ENCODE data around the gene RBM4B. TPM values are rescaled to one million over a fixed set of nuclear protein-coding genes. Genes with fewer than 3 reads are reported as not detected.

RBM4B gene
- total RNA-seq, 1 experiment from 2014 or later: 33.6 TPM

DNA sequence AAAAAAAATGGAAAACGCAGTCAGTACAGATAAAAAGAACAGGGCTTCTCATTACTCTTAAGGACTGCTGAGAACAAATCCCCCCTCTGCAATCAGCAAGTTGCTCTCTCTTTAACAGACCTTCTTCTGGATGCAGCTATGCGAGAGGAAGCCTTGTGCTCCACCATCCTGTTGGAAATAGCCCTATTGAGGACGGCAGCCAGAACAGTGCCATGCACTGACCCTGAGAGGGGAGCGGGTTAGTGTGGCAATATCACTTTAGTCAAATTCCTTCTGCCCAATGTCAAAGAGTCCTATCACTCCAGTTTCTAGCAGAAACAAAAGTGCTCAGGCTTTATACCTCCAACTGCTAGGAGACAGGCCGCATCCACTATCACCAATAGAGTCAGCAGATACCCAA lies 6.9 kb downstream of the RBM4B start:
- DNase-seq (ENCODE audit: low read depth, low spot score) (no peak), ATAC-seq (no peak)
- no peaks in the 10 kb centered on the region for H3K27me3 ChIP-seq (ENCODE audit: control insufficient read depth, insufficient read depth, low read length)
- H3K27ac ChIP-seq (ENCODE audit: low read length): no peak overlapping the region
- TF ChIP-seq, protein P1, sequence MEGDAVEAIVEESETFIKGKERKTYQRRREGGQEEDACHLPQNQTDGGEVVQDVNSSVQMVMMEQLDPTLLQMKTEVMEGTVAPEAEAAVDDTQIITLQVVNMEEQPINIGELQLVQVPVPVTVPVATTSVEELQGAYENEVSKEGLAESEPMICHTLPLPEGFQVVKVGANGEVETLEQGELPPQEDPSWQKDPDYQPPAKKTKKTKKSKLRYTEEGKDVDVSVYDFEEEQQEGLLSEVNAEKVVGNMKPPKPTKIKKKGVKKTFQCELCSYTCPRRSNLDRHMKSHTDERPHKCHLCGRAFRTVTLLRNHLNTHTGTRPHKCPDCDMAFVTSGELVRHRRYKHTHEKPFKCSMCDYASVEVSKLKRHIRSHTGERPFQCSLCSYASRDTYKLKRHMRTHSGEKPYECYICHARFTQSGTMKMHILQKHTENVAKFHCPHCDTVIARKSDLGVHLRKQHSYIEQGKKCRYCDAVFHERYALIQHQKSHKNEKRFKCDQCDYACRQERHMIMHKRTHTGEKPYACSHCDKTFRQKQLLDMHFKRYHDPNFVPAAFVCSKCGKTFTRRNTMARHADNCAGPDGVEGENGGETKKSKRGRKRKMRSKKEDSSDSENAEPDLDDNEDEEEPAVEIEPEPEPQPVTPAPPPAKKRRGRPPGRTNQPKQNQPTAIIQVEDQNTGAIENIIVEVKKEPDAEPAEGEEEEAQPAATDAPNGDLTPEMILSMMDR (IDR thresholded peaks at IDR 0.05): no peak
- no peak for TF ChIP-seq SIN3A (IDR thresholded peaks at IDR 0.05; ENCODE audit: borderline replicate concordance, insufficient read depth, low read depth, low read length)
- TF ChIP-seq, protein P2, sequence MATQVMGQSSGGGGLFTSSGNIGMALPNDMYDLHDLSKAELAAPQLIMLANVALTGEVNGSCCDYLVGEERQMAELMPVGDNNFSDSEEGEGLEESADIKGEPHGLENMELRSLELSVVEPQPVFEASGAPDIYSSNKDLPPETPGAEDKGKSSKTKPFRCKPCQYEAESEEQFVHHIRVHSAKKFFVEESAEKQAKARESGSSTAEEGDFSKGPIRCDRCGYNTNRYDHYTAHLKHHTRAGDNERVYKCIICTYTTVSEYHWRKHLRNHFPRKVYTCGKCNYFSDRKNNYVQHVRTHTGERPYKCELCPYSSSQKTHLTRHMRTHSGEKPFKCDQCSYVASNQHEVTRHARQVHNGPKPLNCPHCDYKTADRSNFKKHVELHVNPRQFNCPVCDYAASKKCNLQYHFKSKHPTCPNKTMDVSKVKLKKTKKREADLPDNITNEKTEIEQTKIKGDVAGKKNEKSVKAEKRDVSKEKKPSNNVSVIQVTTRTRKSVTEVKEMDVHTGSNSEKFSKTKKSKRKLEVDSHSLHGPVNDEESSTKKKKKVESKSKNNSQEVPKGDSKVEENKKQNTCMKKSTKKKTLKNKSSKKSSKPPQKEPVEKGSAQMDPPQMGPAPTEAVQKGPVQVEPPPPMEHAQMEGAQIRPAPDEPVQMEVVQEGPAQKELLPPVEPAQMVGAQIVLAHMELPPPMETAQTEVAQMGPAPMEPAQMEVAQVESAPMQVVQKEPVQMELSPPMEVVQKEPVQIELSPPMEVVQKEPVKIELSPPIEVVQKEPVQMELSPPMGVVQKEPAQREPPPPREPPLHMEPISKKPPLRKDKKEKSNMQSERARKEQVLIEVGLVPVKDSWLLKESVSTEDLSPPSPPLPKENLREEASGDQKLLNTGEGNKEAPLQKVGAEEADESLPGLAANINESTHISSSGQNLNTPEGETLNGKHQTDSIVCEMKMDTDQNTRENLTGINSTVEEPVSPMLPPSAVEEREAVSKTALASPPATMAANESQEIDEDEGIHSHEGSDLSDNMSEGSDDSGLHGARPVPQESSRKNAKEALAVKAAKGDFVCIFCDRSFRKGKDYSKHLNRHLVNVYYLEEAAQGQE (IDR thresholded peaks at IDR 0.05; ENCODE audit: insufficient read depth in 1 of 2, low read depth in 2 of 2, low read length in 1 of 2): no peak
- TF ChIP-seq TCF7L2 (IDR thresholded peaks at IDR 0.05; ENCODE audit: low read depth, low read length): no peak
- TF ChIP-seq POLR2AphosphoS5 (IDR thresholded peaks at IDR 0.05; ENCODE audit: low read depth, low read length): no peak
- POLR2A ChIA-PET: no interaction called here
- H3K4me3 ChIP-seq (ENCODE audit: low read depth in 2 of 2, low read length in 2 of 2): no peak overlapping the region
- in situ Hi-C loops (cut with HindIII; ENCODE audit: low pct_unique_long_range_greater_than_20kb, low sequenced_read_pairs): no loop called here
- CTCF ChIA-PET: no interaction called here
- no TSS peak for BruUV-seq (replicated peaks)
- H3K36me3 ChIP-seq (ENCODE audit: control insufficient read depth, insufficient read depth, low read length): peaks cover 21% of the 10 kb centered on the region
- H3K4me1 ChIP-seq (ENCODE audit: control insufficient read depth, insufficient read depth, low read length): peaks cover 9% of the 10 kb centered on the region
- H3K9me3 ChIP-seq (ENCODE audit: control insufficient read depth, insufficient read depth, low read depth, low read length): no peaks in the 10 kb centered on the region
- intact Hi-C loops (cut with micrococcal nuclease; ENCODE audit: unreplicated experiment): loop anchor here (10.0 kb wide), 1 partner anchor 96 kb away; no protein-coding TSS in a partner anchor

DNA sequence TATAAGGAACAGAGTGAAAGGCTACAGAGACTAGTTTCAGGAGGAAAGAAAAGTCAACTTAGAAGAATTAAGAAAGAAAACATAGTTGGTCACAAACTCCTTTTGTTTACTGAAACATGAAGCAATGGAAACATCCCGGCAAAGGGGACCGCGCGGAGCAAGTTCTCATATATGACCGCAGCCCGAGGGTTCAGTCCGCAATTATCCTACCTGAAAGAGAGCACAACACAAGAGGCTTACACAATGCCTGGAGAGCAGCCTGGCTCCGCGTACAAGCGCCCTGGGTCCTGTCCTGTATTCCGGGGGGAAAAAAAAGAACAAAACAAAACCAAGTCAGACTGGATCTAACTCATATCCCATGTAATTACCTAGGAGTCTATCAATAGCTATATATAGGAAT lies 12.3 kb downstream of the RBM4B start:
- ChIA-PET CTCF (no interaction called here), POLR2A (interaction anchor here (0.6 kb wide), 1 partner anchor 65 kb away, joined by 3 read pairs; no protein-coding TSS in a partner anchor)
- in situ Hi-C loops (cut with HindIII; ENCODE audit: low pct_unique_long_range_greater_than_20kb, low sequenced_read_pairs): no loop called here
- ATAC-seq: no peak
- no peaks in the 10 kb centered on the region for H3K27me3 ChIP-seq (ENCODE audit: control insufficient read depth, insufficient read depth, low read length)
- H3K4me1 ChIP-seq (ENCODE audit: control insufficient read depth, insufficient read depth, low read length): no peaks in the 10 kb centered on the region
- no peaks in the 10 kb centered on the region for H3K9me3 ChIP-seq (ENCODE audit: control insufficient read depth, insufficient read depth, low read depth, low read length)
- BruUV-seq (replicated peaks): no TSS peak
- H3K27ac ChIP-seq (ENCODE audit: low read length): no peak overlapping the region
- H3K36me3 ChIP-seq (ENCODE audit: control insufficient read depth, insufficient read depth, low read length): peaks cover 31% of the 10 kb centered on the region
- intact Hi-C loops (cut with micrococcal nuclease; ENCODE audit: unreplicated experiment): no loop called here
- no peak overlapping the region for H3K4me3 ChIP-seq (ENCODE audit: low read depth in 2 of 2, low read length in 2 of 2)
- TF ChIP-seq, protein P2 (IDR thresholded peaks at IDR 0.05; ENCODE audit: insufficient read depth in 1 of 2, low read depth in 2 of 2, low read length in 1 of 2): no peak
- no peak for TF ChIP-seq POLR2AphosphoS5 (IDR thresholded peaks at IDR 0.05; ENCODE audit: low read depth, low read length)
- TF ChIP-seq SIN3A (IDR thresholded peaks at IDR 0.05; ENCODE audit: borderline replicate concordance, insufficient read depth, low read depth, low read length): no peak
- TF ChIP-seq, protein P1 (IDR thresholded peaks at IDR 0.05): no peak
- no peak for TF ChIP-seq TCF7L2 (IDR thresholded peaks at IDR 0.05; ENCODE audit: low read depth, low read length)
- DNase-seq (ENCODE audit: low read depth, low spot score): no peak
